Measurements from ENCODE around the gene CENPVL2. TPM values are rescaled to one million over a fixed set of nuclear protein-coding genes. Genes with fewer than 3 reads are reported as not detected.

The CENPVL2 gene
- total and polyA plus RNA-seq, 9 of the 15 experiments (the other 6 are each of a cell fraction or from before 2014, with no cell fraction given): not detected

GRCh38 chrX:51643377-51643776 is 39.3 kb downstream of the CENPVL2 start:
- H3K27ac ChIP-seq (ENCODE audit: extremely low read depth, low read depth, low read length): no peak overlapping the region
- FAIRE-seq: no peak
- no peaks in the 10 kb centered on the region for H4K20me1 ChIP-seq (replicated peaks; ENCODE audit: control insufficient read depth, insufficient read depth, low read length)
- H3K4me3 ChIP-seq: no peak overlapping the region
- H3K4me1 ChIP-seq (replicated peaks in 1 of 2; ENCODE audit: control insufficient read depth in 2 of 2, insufficient read depth in 2 of 2, low read length in 2 of 2): no peaks in the 10 kb centered on the region
- POLR2A ChIA-PET: no interaction called here
- no peak for DNase-seq (ENCODE audit: extremely low read depth in 1 of 4, low spot score in 3 of 4)
- H3K79me2 ChIP-seq (ENCODE audit: control insufficient read depth, insufficient read depth, low read length): no peaks in the 10 kb centered on the region
- no peaks in the 10 kb centered on the region for H3K9me3 ChIP-seq (replicated peaks; ENCODE audit: control insufficient read depth, insufficient read depth, low read depth, low read length)
- no peak for ATAC-seq
- no TSS peak for BruUV-seq (replicated peaks)
- no peak overlapping the region for H3K9ac ChIP-seq (ENCODE audit: insufficient read depth in 1 of 2, low read depth in 2 of 2, low read length in 2 of 2)
- WGBS (ENCODE audit: insufficient coverage, low coverage, missing lambda C conversion rate): 0% methylated on average over 2 of the region's 2 CpGs
- in situ Hi-C loops (cut with MboI): no loop called here
- H2AFZ ChIP-seq (ENCODE audit: low read depth, low read length): no peak overlapping the region
- H3K36me3 ChIP-seq (ENCODE audit: control insufficient read depth, insufficient read depth, low read length): no peaks in the 10 kb centered on the region
- no peak overlapping the region for H3K4me2 ChIP-seq (ENCODE audit: insufficient read depth, low read length)
- no peaks in the 10 kb centered on the region for H3K27me3 ChIP-seq (ENCODE audit: control insufficient read depth in 2 of 2, insufficient read depth in 2 of 2, low read length in 2 of 2)
- TF ChIP-seq ZNF316 (IDR thresholded peaks at IDR 0.05) (peak; percentile 19; the same call in 1 of the 2 replicates), HDAC8 (tag; IDR thresholded peaks at IDR 0.05) (no peak), MAX (CRISPR knock-in tag; IDR thresholded peaks at IDR 0.05) (no peak)
- intact Hi-C loops (cut with micrococcal nuclease): no loop called here
- CTCF ChIA-PET (ENCODE audit: low intra/inter-chr PET ratio): no interaction called here
- no peaks in the 10 kb centered on the region for H3K9me1 ChIP-seq (ENCODE audit: control insufficient read depth, insufficient read depth, low read length)

- Histone ChIP-seq H3K27ac (ENCODE audit: extremely low read depth, low read depth, low read length) (no peak overlapping the region), H2AFZ (ENCODE audit: low read depth, low read length) (no peak overlapping the region), H3K9me1 (ENCODE audit: control insufficient read depth, insufficient read depth, low read length) (no peaks in the 10 kb centered on the region), H3K4me3 (no peak overlapping the region), H3K27me3 (ENCODE audit: control insufficient read depth in 2 of 2, insufficient read depth in 2 of 2, low read length in 2 of 2) (peaks cover 0 to 5% of the 10 kb centered on the region in 2 experiments; a peak in 1 of 5 replicates), H3K4me1 (replicated peaks in 1 of 2; ENCODE audit: control insufficient read depth in 2 of 2, insufficient read depth in 2 of 2, low read length in 2 of 2) (no peaks in the 10 kb centered on the region), H3K36me3 (ENCODE audit: control insufficient read depth, insufficient read depth, low read length) (no peaks in the 10 kb centered on the region), H3K9me3 (replicated peaks; ENCODE audit: control insufficient read depth, insufficient read depth, low read depth, low read length) (no peaks in the 10 kb centered on the region), H3K9ac (ENCODE audit: insufficient read depth in 1 of 2, low read depth in 2 of 2, low read length in 2 of 2) (no peak overlapping the region), H3K79me2 (ENCODE audit: control insufficient read depth, insufficient read depth, low read length) (no peaks in the 10 kb centered on the region), H4K20me1 (replicated peaks; ENCODE audit: control insufficient read depth, insufficient read depth, low read length) (no peaks in the 10 kb centered on the region), H3K4me2 (ENCODE audit: insufficient read depth, low read length) (no peak overlapping the region)
- CTCF ChIA-PET (ENCODE audit: low intra/inter-chr PET ratio): no interaction called here
- no peak for FAIRE-seq
- POLR2A ChIA-PET: interaction anchor here (0.6 kb wide), 1 partner anchor 65 kb away, joined by 3 read pairs; no protein-coding TSS in a partner anchor
- peak; percentile 71; the same call in 2 of the 3 replicates for ATAC-seq
- DNase-seq (ENCODE audit: extremely low read depth in 1 of 4, low spot score in 3 of 4): peak; percentile 7 to 26 (median 13)
- no TSS peak for BruUV-seq (replicated peaks)
- intact Hi-C loops (cut with micrococcal nuclease) (no loop called here), in situ Hi-C loops (cut with MboI) (no loop called here)
- 8% methylated on average over 19 of the region's 19 CpGs for WGBS (ENCODE audit: insufficient coverage, low coverage, missing lambda C conversion rate)
- TF ChIP-seq OTX1 (CRISPR knock-in tag; IDR thresholded peaks at IDR 0.05): no peak
- TF ChIP-seq, protein P1, sequence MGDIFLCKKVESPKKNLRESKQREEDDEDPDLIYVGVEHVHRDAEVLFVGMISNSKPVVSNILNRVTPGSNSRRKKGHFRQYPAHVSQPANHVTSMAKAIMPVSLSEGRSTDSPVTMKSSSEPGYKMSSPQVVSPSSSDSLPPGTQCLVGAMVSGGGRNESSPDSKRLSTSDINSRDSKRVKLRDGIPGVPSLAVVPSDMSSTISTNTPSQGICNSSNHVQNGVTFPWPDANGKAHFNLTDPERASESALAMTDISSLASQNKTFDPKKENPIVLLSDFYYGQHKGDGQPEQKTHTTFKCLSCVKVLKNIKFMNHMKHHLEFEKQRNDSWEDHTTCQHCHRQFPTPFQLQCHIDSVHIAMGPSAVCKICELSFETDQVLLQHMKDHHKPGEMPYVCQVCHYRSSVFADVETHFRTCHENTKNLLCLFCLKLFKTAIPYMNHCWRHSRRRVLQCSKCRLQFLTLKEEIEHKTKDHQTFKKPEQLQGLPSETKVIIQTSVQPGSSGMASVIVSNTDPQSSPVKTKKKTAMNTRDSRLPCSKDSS (IDR thresholded peaks at IDR 0.05; ENCODE audit: low read depth, partially characterized antibody): no peak
- TF ChIP-seq SMC3 (conservative IDR thresholded peaks at IDR 0.05; ENCODE audit: insufficient read depth, low read depth, low read length): 0 out of 2 replicates have a peak, but pooled peaks have one; percentile 11
- no peak for TF ChIP-seq STAG1 (CRISPR knock-in tag; IDR thresholded peaks at IDR 0.05; ENCODE audit: borderline replicate concordance)
- no peak for TF ChIP-seq LARP7 (IDR thresholded peaks at IDR 0.05)
- no peak for TF ChIP-seq RAD51 (IDR thresholded peaks at IDR 0.05; ENCODE audit: borderline replicate concordance, low read depth)
- TF ChIP-seq, protein P2, sequence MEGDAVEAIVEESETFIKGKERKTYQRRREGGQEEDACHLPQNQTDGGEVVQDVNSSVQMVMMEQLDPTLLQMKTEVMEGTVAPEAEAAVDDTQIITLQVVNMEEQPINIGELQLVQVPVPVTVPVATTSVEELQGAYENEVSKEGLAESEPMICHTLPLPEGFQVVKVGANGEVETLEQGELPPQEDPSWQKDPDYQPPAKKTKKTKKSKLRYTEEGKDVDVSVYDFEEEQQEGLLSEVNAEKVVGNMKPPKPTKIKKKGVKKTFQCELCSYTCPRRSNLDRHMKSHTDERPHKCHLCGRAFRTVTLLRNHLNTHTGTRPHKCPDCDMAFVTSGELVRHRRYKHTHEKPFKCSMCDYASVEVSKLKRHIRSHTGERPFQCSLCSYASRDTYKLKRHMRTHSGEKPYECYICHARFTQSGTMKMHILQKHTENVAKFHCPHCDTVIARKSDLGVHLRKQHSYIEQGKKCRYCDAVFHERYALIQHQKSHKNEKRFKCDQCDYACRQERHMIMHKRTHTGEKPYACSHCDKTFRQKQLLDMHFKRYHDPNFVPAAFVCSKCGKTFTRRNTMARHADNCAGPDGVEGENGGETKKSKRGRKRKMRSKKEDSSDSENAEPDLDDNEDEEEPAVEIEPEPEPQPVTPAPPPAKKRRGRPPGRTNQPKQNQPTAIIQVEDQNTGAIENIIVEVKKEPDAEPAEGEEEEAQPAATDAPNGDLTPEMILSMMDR (IDR thresholded peaks at IDR 0.05 in 2 of 3, conservative IDR thresholded peaks at IDR 0.05 in 1 of 3; ENCODE audit: insufficient read depth in 2 of 3, low read depth in 1 of 3, low read length in 3 of 3): peak; percentile 24 to 52 (median 43); a peak in 5 of 6 replicates
- no peak for TF ChIP-seq KLF10 (CRISPR knock-in tag; IDR thresholded peaks at IDR 0.05)
- TF ChIP-seq KLF13 (tag; IDR thresholded peaks at IDR 0.05; ENCODE audit: borderline replicate concordance, low read depth): no peak
These were observed 41.1 kb downstream of the CENPVL2 start for GRCh38 chrX:51641421-51642021.

Measured in K562 (cell line).